Retina (tissue), 1 donor: ENCODE data around the gene AARS2.
A peak's percentile ranks its signal among the peaks of the same experiment; 100 is the strongest.

Experiments used
- DNase-seq: peaks from one replicate; pipeline ENCODE4 v3.0.0-alpha.2; 2016

AARS2 gene

DNA sequence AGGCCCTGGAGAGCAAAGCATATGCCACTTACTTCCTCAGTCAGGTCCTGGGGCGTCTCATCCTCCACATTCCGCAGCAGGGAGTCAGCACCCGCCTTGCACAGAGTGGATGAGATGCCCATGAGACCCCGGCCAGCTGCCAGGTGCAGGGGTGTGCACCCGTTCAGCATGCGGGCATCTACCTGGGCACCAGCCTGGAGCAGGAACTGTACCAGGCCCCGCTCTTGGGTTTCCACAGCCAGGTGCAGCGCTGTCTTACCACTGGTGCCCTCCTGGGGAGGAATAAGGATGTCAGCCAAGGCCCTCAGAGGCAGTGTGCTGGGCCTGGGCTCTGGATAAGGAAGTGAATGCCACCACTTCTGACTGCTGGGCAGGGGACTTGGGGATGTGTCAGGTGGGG is 53.1 kb downstream of the AARS2 start:
- DNase-seq = no peak

DNA sequence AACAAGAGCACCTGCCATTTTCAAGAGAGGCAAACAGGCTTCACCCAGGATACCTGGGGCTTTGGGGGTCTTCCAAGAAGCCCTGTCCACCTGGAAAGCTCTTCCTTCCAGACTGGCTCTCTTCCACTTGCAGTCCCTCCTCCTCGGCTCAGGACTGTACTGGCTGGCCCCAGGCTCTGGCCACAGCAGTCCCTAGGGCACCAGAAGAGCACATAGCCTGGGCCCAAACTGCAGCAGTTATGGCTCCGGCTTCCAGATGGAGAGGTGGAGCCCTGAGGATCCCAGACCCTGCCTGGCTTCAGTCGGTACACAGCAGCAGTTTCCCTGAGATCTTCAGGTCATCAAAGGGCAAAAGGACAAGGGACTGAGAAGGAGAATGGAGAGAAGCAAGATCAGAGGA is 54.2 kb downstream of the AARS2 start:
- no peak for DNase-seq

DNA sequence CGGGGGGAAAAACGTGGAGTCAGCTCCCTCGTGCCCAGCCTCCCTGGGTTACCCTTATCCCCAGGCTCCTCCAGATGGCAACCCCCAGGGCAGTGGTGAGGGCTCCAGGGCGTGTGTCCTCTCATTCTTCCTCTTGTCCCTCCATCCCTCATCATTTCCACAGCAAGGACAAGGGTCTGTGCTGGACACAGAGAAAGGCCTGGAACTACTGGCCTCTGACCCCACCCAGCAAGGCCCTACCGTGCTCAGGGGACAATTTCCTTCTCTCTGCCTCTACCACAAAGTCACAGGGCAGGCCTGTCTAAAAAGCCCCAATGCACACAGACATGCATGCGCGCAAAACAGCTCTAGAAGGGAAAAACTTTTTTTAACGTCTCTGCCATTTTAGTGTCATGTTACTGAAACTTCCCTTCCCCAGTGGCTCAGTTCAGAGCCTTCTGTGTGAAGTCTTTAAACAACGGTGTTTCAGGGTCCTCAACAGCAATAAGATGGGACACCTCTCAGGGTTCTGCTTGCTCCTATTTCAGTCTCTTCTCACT is 54.8 kb downstream of the AARS2 start:
- DNase-seq = no peak

DNA sequence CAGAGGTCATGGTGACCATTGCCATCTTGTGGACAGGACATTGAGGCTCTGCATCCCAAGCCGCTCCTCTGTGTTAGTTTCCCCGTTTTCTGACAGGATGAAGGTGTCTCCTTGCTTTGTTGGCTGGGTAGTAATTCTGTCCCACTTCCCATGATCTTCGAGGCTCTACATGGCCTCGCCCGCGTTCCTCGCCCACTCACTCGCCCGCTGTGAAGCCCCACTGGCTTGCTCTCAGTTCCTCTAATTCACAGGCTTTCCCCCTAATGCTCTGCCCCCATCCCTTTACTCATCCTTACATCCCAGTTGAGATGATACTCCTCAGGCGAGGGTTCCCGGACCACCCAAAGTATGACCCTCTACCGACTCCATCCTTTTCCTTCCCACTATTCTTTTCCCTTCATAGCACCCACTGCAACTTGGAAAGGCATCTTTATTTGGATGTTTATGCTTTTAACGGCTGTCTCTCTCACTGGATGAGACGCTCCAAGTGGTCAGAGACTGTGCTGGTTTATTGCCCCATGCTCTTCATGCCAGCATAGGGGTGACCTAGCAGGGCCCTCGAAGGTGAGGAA is 55.3 kb downstream of the AARS2 start:
- no peak for DNase-seq

DNA sequence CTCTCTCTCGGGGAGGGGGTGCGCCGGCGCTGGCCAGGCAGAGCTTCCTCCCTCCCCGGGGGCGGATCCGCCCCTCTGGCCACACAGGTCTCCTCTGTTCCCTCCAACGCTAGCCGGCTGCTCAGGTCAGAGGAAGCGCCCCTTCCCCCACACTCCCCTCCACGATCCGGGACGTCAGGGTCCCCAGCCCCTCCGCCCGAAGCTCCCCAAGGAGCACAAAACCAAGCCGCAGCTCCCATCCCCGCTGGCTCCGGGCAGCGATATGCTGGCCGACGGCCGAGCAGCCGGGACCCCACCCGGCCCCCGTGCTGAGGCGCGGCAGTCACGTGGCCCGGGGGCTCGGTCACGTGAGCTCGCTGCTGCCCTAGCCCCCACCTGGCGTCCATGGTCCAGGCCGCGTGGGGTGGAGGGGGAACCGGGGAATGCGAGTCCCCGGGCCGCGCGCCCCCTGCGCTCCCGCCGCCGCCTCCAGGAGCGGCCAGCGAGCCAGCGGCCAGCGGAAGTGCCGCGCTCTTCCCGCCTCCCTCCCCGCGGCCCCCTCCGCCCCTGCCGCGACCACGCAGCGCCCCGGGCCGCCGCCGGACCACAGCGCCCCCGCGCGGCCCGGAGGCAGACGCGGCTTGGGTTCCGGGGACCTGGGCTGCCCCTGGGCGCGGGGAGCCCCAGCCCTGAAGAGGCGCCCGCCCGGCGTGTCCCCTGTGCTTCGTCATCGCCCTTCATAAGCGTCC is 56.0 kb downstream of the AARS2 start, which contains the start of gene SLC35B2:
Gene SLC35B2 (minus strand): TSS at position 504 of the 728 bp plus-strand sequence. CDS start 118 bp downstream, at position 386.
- DNase-seq = peak; percentile 91

DNA sequence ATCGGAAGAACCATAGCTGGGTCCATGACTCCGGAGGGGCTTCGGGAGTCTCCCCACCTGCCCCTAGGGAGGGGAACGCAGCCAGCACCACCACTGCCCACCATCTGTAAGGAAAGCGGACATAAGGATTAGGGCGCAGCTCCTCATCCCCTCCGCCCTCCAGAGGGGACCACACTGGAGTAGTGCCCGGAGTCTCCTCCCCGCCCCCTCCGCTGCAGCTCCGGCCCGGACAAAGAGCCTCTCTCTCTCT is 56.4 kb downstream of the AARS2 start:
- no peak for DNase-seq

DNA sequence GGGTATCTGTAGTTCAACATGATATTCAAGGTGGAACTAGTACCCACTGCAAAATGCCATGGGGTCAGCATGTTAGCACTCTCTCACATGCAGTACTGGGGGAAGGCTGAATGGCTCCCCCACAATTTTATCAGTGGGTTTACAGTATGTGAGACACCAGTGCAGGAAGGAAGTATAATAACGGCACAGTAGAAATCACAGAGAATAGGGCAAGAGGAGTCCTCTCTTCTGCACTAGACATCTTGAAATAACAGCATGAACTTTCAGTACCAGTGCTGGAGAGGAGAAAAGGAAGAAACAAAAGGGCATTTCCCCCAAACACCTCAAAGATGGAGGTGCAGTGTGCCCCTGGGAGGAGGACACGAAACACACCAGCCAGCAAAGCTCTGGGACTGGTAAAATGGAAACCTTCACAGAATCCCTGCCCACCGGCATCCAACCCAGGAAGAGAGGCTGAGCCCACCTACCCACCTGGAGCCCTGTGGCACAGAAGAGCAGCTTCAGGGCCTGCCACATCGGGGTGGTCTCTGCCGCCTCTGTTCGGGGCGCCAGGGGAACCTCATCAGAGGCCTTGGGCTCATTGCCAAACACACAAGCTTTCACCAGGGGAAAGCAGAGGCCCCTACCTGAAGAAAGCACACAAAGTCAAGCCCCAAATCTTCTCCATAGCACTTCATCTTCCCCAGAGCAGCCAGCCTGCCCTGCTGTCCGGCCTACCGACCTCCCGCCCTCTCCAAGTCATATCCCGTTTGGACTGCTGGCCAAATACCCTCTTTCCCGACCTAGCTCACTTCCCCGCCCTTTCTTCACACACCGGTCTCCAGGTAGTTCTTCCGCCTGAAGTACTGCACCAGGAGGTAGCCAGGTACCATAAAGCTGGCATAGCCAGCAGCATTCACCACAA is 57.0 kb downstream of the AARS2 start:
- DNase-seq = no peak

DNA sequence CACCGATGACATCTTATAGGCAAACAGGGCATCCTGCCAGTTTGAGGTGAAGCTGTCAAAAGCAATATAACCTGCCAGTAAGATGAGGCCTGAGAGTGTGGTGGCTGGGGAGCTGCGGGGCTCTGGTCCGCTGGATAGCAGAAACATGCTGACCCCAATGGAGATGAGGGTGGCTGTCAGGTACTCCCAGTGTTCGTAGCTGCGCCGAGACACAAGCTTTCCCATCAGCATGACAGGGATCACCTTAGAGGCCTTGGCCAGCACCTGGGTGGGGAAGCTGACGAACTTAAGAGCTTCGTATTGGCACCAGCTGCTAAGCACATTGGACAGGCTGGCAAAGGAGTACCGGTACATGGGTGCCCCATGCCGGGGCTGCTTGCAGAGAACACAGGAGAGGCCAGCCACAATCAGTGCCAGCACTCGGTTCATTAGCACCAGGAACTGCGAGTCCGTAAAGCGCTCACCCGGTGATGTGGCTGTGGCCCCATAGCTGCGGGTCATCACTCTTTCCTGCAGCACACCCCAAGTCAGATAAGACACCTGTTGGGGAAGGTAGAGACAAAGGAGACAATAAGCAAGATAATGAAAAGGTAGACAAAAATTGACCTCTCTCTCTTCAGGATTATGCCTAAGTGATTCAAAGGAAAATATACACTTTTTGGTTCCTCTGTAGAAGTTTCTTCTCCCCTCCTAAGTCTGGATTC is 57.9 kb downstream of the AARS2 start:
- no peak for DNase-seq

DNA sequence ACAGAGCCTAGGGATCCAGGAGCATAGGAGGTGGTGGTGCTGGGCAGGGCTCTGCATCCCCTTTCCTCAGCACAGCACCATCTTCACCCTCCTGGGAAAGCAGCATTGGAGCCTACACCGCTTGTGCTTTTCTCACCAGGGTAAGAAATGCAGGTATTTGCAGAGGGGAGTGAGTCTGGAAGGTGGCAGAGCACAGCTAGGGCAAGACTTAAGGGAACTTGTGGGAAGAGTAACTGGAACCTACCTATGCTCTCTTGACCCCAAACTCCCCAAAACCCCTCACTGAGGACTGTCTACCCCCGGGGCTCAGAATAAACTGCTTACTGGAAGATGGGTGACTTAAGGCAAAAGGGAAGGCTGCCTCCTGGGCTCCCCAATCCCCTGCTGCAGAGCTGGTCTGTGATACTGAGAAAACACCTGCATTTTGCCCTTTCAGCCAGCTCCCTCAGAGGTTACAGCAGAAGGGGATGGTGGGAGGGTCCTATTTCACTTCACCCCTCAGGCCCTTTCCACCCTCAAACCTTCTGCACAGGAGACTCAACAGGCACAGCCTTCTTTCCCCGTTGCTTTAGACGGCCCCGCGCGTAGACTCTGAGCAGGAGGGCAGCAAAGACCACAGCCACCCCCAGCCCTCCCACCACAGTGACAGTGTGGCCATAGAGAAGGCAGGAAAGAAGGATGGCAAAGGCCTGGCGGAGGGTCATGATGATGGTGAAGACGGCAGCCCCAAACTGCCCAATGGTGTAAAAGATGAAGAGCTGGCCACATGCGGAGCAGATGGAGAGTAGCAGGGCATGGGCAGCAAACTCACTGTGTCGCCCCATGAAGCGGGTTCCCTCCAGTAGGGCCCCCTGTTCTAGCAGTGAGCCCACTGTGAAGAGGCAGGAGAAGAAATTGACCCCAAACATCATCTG is 58.7 kb downstream of the AARS2 start:
- no peak for DNase-seq

DNA sequence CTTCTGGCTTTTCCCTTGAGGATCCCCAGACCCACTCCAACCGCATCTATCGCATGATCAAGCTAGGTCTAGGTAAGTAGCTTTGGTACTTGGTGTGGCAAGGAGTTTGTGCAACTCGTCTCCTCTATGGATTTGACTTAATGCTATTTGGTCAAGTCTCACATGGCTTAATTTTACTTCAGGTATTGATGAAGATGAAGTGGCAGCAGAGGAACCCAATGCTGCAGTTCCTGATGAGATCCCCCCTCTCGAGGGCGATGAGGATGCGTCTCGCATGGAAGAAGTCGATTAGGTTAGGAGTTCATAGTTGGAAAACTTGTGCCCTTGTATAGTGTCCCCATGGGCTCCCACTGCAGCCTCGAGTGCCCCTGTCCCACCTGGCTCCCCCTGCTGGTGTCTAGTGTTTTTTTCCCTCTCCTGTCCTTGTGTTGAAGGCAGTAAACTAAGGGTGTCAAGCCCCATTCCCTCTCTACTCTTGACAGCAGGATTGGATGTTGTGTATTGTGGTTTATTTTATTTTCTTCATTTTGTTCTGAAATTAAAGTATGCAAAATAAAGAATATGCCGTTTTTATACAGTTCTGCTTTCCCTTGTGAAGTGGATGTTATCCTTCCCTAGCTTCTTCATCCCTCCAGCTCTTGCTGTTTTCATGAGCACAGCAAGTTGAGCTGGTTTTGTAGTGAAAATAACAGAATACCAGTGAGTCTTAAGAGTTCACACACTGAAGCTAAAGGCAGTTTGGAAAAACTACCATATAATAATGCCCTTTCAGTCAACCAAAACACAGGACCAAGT is 59.6 kb downstream of the AARS2 start:
- no peak for DNase-seq

DNA sequence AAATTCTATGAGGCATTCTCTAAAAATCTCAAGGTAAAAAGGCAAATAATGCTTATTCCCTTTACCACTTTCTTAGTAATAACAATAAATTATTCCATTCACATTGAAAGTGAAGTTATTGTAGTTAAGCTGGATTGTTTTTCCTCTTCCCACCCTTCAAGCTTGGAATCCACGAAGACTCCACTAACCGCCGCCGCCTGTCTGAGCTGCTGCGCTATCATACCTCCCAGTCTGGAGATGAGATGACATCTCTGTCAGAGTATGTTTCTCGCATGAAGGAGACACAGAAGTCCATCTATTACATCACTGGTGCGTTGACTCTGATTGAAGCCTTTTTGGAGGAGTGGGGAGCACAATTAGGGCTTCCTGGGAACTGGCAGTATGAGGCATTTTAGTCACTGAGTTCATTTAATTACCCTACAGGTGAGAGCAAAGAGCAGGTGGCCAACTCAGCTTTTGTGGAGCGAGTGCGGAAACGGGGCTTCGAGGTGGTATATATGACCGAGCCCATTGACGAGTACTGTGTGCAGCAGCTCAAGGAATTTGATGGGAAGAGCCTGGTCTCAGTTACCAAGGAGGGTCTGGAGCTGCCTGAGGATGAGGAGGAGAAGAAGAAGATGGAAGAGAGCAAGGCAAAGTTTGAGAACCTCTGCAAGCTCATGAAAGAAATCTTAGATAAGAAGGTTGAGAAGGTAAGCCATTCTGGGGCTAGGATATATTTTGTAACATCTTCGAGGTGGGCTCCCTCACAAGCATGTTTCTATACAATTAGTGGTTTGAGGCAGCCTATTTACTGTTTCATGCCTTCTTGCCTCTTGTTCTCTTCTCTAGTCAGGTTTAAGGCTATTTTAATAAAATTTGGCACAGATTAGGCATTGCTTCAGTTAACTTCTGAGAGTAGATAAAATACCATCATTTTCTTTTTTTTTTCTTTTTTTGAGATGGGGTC is 61.3 kb downstream of the AARS2 start:
- no peak for DNase-seq

DNA sequence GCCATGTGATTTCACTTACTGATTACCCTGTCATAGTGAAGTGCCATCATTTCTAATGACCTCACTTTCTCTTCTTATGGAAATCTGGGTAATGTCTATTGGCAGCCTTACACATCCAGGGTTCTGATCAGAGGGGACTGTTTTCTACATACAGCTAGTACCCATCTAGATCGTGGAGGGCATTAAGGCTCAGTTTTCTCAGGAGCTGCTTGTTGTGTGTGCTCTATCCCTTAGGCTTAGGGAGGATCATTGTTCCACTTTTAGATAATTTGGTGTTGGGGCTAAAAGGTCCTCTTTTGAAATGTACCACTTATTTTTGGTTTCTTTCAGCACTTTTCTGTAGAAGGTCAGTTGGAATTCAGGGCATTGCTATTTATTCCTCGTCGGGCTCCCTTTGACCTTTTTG is 62.4 kb downstream of the AARS2 start:
- no peak for DNase-seq

DNA sequence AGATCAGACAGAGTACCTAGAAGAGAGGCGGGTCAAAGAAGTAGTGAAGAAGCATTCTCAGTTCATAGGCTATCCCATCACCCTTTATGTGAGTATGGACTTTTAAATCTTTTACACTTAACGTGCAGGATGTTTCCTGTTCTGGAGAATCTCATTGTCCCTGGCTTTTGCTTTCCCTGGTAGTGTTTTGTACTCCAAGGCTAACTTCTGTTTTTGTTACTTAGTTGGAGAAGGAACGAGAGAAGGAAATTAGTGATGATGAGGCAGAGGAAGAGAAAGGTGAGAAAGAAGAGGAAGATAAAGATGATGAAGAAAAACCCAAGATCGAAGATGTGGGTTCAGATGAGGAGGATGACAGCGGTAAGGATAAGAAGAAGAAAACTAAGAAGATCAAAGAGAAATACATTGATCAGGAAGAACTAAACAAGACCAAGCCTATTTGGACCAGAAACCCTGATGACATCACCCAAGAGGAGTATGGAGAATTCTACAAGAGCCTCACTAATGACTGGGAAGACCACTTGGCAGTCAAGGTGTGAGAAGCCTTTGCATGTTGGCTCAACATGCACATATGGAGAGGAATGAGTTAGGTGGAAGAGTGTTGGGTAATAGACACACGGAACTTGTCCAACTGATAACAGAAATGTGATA is 63.0 kb downstream of the AARS2 start:
- DNase-seq = no peak
